ENCODE results near the gene TUBGCP6.

DNA sequence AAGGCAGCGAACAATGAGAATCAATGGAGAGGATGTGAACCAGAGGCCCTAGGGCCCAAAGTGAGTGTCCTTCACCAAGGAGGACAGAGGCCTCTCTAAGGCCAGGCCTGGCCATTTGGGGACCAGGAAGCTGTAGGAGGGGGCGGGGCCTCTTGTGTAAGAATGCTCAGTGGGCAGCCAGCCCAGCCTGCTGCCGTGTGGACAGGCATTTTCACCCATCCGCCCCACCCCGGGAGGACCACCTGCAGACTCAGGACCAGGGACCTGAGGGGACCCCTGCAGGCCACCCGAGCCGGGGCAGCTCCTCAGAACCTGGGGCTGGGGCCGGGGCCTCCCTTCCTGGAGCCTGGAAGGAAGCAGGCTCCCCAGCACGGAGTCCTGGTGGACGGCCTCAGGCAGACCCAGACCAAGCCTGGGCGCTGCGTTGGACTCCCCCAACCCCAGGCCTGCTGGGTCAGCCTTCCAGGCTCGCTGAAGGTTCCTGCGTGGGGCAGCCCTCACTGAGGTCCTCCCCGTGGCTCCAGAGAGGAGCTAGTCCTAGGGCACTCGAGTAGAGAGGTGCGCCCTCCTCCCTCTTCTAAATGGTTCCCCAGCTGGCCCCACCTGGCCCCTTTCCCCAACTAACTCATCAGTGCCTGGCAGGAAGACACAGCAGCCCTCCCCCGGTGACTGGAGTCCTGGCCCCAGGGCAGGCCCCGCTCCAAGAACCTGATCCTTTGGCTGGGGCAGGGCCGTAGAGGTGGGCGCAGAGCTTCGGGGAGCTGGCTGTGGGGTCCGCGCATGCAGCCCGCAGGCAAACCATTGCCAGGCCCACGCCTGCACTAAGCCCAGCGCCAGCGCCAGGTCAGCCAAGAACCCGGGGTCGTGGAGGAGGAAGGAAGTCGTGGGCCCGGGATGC is 60.6 kb downstream of the TUBGCP6 start:
- TF ChIP-seq, protein P1, sequence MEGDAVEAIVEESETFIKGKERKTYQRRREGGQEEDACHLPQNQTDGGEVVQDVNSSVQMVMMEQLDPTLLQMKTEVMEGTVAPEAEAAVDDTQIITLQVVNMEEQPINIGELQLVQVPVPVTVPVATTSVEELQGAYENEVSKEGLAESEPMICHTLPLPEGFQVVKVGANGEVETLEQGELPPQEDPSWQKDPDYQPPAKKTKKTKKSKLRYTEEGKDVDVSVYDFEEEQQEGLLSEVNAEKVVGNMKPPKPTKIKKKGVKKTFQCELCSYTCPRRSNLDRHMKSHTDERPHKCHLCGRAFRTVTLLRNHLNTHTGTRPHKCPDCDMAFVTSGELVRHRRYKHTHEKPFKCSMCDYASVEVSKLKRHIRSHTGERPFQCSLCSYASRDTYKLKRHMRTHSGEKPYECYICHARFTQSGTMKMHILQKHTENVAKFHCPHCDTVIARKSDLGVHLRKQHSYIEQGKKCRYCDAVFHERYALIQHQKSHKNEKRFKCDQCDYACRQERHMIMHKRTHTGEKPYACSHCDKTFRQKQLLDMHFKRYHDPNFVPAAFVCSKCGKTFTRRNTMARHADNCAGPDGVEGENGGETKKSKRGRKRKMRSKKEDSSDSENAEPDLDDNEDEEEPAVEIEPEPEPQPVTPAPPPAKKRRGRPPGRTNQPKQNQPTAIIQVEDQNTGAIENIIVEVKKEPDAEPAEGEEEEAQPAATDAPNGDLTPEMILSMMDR (conservative IDR thresholded peaks at IDR 0.05; ENCODE audit: low read depth in 2 of 2) = no peak
- TF ChIP-seq EZH2 (IDR thresholded peaks at IDR 0.05; ENCODE audit: low read depth, unreplicated experiment) (no peak), CREB1 (CRISPR knock-in tag; IDR thresholded peaks at IDR 0.05; ENCODE audit: low read depth) (no peak), NANOG (IDR thresholded peaks at IDR 0.05; ENCODE audit: borderline replicate concordance) (no peak), JUNB (IDR thresholded peaks at IDR 0.05; ENCODE audit: unreplicated experiment) (no peak)
